ENCODE measurements around the gene NPEPPS. TPM values are rescaled to one million over a fixed set of nuclear protein-coding genes. Genes with fewer than 3 reads are reported as not detected.
"Not testable (repeated sequence)": the region's sequence is repeated elsewhere in the genome, so short reads cannot be mapped to it uniquely, and the experiment has no call there.

The NPEPPS gene
- total and polyA plus RNA-seq, 2 of the 8 experiments (the other 6 are each of a cell fraction or from before 2014, with no cell fraction given): 53.6 to 118 TPM

DNA sequence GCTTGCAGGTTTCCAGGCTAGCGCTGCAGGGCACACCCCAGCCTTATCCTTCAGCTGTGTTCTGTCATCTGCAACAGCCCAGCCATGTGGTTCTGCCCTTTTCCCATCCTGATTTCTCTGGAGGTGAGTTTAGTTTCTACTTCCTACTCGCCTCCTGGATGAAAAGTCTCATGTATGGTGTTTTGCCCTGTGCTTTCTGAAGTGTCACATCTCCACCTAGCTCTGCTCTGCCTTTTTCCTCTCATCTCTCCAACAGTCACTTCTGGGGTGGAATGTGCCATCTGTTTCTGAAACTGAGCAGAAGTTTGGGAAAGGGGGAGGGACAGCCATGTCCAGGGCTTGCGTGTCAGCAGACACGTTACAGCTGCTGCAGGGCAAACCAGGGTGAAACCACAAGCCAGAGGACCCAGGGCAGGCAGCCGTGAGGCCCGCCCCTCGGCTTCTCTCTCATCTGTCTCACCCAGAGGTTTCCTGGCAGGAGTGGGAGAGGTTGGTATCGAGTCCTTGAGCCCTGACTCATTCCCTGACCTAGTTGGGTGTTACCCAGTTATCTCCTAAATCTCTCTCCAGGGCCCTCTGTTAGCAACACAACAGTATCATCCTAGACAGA, 28.7 kb upstream of the NPEPPS start:
- H2AFZ ChIP-seq (ENCODE audit: low read length); H4K5ac ChIP-seq (ENCODE audit: insufficient read length, low read depth, low read length); H2BK5ac ChIP-seq (ENCODE audit: low read depth, low read length); H3K9me3 ChIP-seq (ENCODE audit: insufficient read depth in 2 of 2, low read depth in 1 of 2, low read length in 1 of 2); H3K23me2 ChIP-seq (ENCODE audit: low read depth, low read length); H3K27me3 ChIP-seq (replicated peaks in 1 of 4; ENCODE audit: control insufficient read depth in 3 of 4, extremely low read depth in 1 of 4, insufficient read depth in 3 of 4, low read length in 3 of 4); H3K4me3 ChIP-seq (ENCODE audit: extremely low read depth in 1 of 4, insufficient read depth in 2 of 4, low read depth in 3 of 4, low read length in 4 of 4); H3K27ac ChIP-seq (ENCODE audit: low read depth, low read length); POLR2A ChIA-PET (ENCODE audit: partially characterized antibody); DNase-seq (ENCODE audit: low read depth in 1 of 2, low spot score in 2 of 2); H3K79me1 ChIP-seq (ENCODE audit: low read depth, low read length); H4K8ac ChIP-seq (ENCODE audit: extremely low read depth, insufficient read depth, low read length); H2AK5ac ChIP-seq (ENCODE audit: low read depth, low read length); H3K56ac ChIP-seq (replicated peaks; ENCODE audit: insufficient read length, low read depth, low read length); H4K91ac ChIP-seq (replicated peaks; ENCODE audit: insufficient read length, low read length); H3K23ac ChIP-seq (ENCODE audit: insufficient read length); H3K36me3 ChIP-seq (ENCODE audit: control insufficient read depth in 2 of 4, insufficient read depth in 4 of 4, low read length in 3 of 4); H3K18ac ChIP-seq (ENCODE audit: extremely low read depth, low read length); H2BK15ac ChIP-seq (ENCODE audit: low read length); H4K20me1 ChIP-seq (replicated peaks in 1 of 2; ENCODE audit: control insufficient read depth in 1 of 2, insufficient read depth in 2 of 2, low read length in 2 of 2); H3K4ac ChIP-seq (replicated peaks; ENCODE audit: insufficient read length, low read depth, low read length); H3K4me1 ChIP-seq (replicated peaks in 1 of 4; ENCODE audit: control insufficient read depth in 3 of 4, insufficient read depth in 4 of 4, low read length in 3 of 4); H2BK20ac ChIP-seq (ENCODE audit: low read length); H3K4me2 ChIP-seq (ENCODE audit: insufficient read depth in 1 of 2, low read depth in 2 of 2, low read length in 2 of 2); H3K79me2 ChIP-seq (ENCODE audit: control insufficient read depth in 1 of 2, insufficient read depth in 2 of 2, low read length in 2 of 2); H2BK12ac ChIP-seq (ENCODE audit: low read depth, low read length); H3K14ac ChIP-seq (ENCODE audit: insufficient read length); H2BK120ac ChIP-seq (replicated peaks; ENCODE audit: low read depth, low read length); FAIRE-seq; H3K9ac ChIP-seq (replicated peaks in 1 of 4; ENCODE audit: extremely low read depth in 1 of 4, low read depth in 3 of 4, low read length in 3 of 4): not testable (repeated sequence)
- CTCF ChIA-PET (ENCODE audit: partially characterized antibody): interaction anchor here (1.4 kb wide), 1 partner anchor 114 kb away, joined by 4 read pairs; no protein-coding TSS in a partner anchor
- WGBS, 2 experiments (ENCODE audit: extremely low coverage in 1 of 2, insufficient coverage in 1 of 2, insufficient read length in 1 of 2, insufficient replicate concordance in 2 of 2, low coverage in 1 of 2, low lambda C conversion rate in 2 of 2, missing lambda C conversion rate in 1 of 2): 73% methylated on average over 4 of the region's 8 CpGs; no CpG with 5 or more reads in 1 of the 2 experiments

Data from H1 (cell line).